HG02588 (cell line): ENCODE data around the gene VDAC1.
A peak's percentile ranks its signal among the peaks of the same experiment; 100 is the strongest.
"Not testable (repeated sequence)": the region's sequence is repeated elsewhere in the genome, so short reads cannot be mapped to it uniquely, and the experiment has no call there.

Source experiments
- ATAC-seq: cut with Tn5 transposase; IDR thresholded peaks from one replicate; pipeline ENCODE4 v1.9.1; 2021; ENCODE audit warnings: mild to moderate bottlenecking, moderate library complexity; ENCODE audit not compliant: unreplicated experiment

Gene VDAC1

GRCh38 chr5:133995883-133996563, 8.8 kb downstream of the VDAC1 start:
- no peak for ATAC-seq

GRCh38 chr5:133995341-133995740, 9.4 kb downstream of the VDAC1 start:
- ATAC-seq = no peak

GRCh38 chr5:133994990-133995333, 9.8 kb downstream of the VDAC1 start:
- ATAC-seq = no peak

- ATAC-seq = no peak
Observed at GRCh38 chr5:133994297-133994989, 10.3 kb downstream of the VDAC1 start.

GRCh38 chr5:133993185-133993936, 11.4 kb downstream of the VDAC1 start:
- ATAC-seq = no peak

DNA sequence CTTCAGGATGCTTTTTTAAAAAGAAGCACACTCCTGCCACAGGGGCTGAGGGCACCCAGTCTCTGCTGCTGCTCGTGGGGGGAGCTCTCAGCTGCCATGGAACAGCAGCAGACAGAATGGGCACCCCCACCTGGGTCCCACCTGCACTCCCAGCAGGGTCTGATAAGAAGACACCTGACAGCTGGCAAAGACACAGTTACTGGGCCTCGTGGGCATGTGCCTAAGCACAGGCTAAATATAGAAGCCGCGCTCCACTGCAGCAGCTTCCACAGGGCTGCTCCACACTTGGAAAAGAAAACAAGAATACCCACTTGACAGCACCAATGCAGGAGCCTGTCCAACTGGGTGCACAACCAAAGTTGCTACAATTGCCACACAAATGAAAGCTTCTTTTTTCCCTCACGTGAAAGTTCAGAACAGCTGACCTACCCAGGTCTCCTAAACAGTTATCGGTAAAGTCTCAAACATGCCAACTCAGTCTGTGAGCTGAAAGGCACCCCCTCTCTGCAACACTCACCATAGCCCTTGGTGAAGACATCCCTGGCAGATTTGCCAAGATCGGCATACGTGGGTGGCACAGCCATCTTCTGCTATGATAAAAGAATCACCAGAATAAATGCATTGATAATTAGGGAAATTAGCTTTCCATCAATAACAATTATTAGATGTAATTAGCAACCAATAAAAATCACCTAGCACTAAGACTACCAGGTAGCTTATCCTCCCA, 12.2 kb downstream of the VDAC1 start:
- ATAC-seq = no peak

GRCh38 chr5:133991171-133991910, 13.4 kb downstream of the VDAC1 start:
- no peak for ATAC-seq

- ATAC-seq = no peak
Observed at GRCh38 chr5:133990396-133990795, 14.4 kb downstream of the VDAC1 start.

DNA sequence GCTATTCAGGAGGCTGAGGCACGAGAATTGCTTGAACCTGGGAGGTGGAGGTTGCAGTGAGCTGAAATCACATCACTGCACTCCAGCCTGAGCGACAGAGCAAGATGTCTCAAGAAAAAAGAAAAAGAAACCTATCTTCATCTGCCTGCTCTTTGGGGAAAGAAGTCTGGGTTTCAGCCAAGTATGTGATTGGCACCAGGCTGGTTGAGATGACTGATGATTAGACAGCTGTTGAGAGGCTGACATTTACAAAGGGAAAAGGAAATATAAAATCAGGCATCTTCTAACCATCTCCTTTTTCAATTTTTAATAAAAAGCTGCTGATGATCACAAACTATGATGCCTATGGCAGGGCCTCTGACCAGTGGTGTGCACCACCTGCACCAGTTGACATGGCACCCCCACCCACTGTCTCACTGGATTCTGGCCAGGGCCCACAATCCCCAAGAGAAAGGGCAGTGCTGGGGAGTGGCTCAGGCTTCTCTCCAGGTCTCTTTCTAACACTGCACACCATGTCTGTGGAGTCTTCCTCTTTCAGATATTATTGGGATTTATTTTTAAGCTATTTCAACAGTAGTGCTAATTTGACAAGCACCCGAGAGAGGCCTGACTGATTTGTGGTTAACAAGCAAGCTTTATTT, 19.1 kb downstream of the VDAC1 start:
- no peak for ATAC-seq

DNA sequence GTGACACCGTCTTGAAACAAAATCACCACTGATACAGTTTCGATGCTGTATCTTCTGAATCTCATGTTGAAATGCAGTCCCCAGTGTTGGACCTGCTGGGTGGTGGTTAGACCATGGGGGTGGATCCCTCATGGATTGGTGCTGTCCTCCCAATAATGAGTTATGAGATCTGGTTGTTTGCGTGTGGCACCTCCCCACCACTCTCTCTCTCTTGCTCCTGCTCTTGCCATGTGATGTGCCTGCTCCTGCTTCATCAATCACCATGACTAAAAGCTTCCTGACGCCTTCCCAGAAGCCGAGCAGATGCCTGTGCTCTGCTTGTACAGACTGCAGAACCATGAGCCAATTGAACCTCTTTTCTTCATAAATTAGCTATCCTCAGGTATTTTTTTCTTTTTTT, 21.1 kb downstream of the VDAC1 start:
- ATAC-seq = no peak

GRCh38 chr5:133981714-133982113, 23.1 kb downstream of the VDAC1 start:
- no peak for ATAC-seq

DNA sequence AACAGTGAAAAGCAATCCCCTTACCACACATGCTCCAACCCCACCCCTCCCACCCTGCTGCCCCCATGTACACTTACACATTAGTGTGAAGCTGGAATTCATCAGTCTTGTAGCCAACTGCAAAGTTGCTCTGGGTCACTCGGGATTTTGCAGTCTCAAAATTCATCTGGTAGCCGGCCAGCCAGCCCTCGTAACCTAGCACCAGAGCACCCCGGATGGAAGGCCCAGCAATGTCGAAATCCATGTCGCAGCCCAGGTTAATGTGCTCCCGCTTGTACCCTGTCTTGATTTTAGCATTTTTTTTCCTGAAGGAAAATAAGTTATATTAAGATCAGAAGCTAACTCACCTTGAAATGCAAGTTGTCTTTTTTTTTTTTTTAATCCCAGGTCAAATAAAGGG, 24.1 kb downstream of the VDAC1 start:
- no peak for ATAC-seq

DNA sequence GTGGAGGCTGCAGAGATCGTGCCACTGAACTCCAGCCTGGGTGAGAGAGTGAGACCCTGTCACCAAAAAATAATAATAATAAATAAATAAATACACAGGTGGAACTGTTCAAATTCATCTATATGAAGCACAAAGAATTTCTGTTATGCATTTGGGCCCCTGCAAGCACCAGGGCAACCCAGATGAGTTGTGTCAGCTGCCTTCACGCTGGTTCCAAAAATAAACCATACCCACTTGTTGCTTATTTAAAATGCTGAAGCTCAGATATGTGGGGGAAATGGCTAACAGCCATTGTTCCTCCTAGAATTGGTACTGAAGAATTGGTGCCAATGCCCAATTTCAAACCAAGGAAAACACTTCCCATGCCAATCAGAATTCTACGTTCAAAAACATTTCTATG, 25.8 kb downstream of the VDAC1 start:
- no peak for ATAC-seq

GRCh38 chr5:133977858-133978257, 26.9 kb downstream of the VDAC1 start:
- no peak for ATAC-seq

GRCh38 chr5:133977161-133977787, 27.5 kb downstream of the VDAC1 start:
- peak; percentile 65 for ATAC-seq

- not testable (repeated sequence) for ATAC-seq
Observed at GRCh38 chr5:133975546-133975945, 29.2 kb downstream of the VDAC1 start.

- ATAC-seq = no peak
Observed at GRCh38 chr5:133974142-133974541, 30.6 kb downstream of the VDAC1 start.

- no peak for ATAC-seq
Observed at GRCh38 chr5:133970325-133970909, 34.4 kb downstream of the VDAC1 start.

DNA sequence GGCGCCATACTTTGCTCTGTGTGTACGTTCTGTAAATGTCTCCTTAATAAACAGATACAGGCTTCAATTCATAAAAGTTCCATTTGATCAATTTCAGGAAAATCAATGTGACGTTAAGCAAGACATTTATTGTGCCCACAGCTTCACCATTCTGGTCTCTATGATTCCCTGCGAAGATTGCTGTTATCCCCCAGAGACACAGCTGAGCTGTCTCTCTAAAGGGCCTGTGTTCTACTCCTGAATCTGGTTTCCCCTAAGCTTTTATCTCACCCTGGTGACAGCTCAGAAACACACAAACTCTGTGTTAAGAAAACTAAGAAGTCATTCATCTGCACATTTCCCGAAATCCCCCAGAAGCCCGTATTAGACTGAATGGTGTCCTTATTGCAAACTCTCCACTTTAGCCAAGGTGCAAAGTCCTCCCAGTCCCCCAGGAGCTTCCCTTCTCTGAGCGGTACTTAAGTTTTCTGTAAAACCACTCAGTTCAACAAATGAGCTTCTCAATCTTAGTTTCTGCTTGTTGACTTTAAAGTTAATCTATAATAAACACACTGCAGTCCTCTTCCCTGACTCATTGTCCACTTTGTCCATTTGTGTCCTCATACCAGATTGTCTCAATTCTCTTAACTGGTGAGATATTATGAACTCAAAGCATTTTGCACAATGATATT, 35.0 kb downstream of the VDAC1 start:
- ATAC-seq = no peak
